HepG2 (cell line): ENCODE measurements around the gene PEMT. TPM values are rescaled to one million over a fixed set of nuclear protein-coding genes. Genes with fewer than 3 reads are reported as not detected.

ENCODE experiments used
- ATAC-seq: fragments of 200-7000 bp; cut with Tn5 transposase; 3 replicates; pipeline ENCODE4 v1.9.1; 2020; ENCODE audit warnings: mild to moderate bottlenecking, moderate library complexity
- BruUV-seq: library from RNA; stranded (reverse); fragments of 400-500 nt; replicated peaks from 2 replicates; lab custom pipeline; 2021; lab: Mats Ljungman, UMichigan
- CTCF ChIA-PET: fragments of 300-600 bp; formaldehyde crosslinking; extraction: SDS; loops from one replicate; lab custom pipeline; 2021; ENCODE audit warnings: low total read pairs, inconsistent platforms, low intra/inter-chr PET ratio; lab: Yijun Ruan, JAX
- POLR2A ChIA-PET: fragments of 350-600 bp; sonication (Branson Sonifier 250); formaldehyde crosslinking; loops from one replicate; lab custom pipeline; 2020; ENCODE audit warnings: antibody characterized with exemption, inconsistent platforms; lab: Yijun Ruan, JAX
- DNase-seq: peaks from one replicate; pipeline ENCODE4 v3.0.0-alpha.2; 2015; ENCODE audit warnings: low spot score
- FAIRE-seq: peaks from 3 replicates; lab custom pipeline; 2011; peaks lifted over from hg19 to GRCh38; lab: Jason Lieb, UNC
- H2AFZ ChIP-seq: one replicate; pipeline ENCODE4 v1.6.1; 2011; ENCODE audit warnings: low read length, inconsistent platforms
- H3K27ac ChIP-seq: fragments of 300-600 bp; 3 replicates; pipeline ENCODE4 v1.8.0; 2011; ENCODE audit warnings: mixed run types, mild to moderate bottlenecking, mixed read lengths, low read length, inconsistent platforms; ENCODE audit not compliant: insufficient read depth; ENCODE audit errors: extremely low read length
- H3K27me3 ChIP-seq, 2 experiments: fragments of 200-600 bp in 1 of 2; 2 replicates in 1 of 2; 3 replicates in 1 of 2; pipeline versions ENCODE4 v1.6.0 to v1.8.0; 2011; ENCODE audit warnings: low read length in 2 of 2, mild to moderate bottlenecking in 2 of 2, moderate library complexity in 2 of 2, inconsistent platforms in 1 of 2; ENCODE audit not compliant: insufficient read depth in 2 of 2, control insufficient read depth in 1 of 2
- H3K36me3 ChIP-seq, 2 experiments: fragments of 200-600 bp in 1 of 2; replicated peaks in 1 of 2; 2 replicates in 1 of 2; 3 replicates in 1 of 2; pipeline versions ENCODE4 v1.5.1 to v1.8.0; 2011; ENCODE audit warnings: low read length in 2 of 2, inconsistent platforms in 1 of 2; ENCODE audit not compliant: insufficient read depth in 2 of 2, control insufficient read depth in 1 of 2
- H3K4me1 ChIP-seq: 2 replicates; pipeline ENCODE4 v1.5.1; 2012; ENCODE audit warnings: low read length, inconsistent platforms; ENCODE audit not compliant: insufficient read depth
- H3K4me2 ChIP-seq: 2 replicates; pipeline ENCODE4 v1.6.0; 2011; ENCODE audit warnings: low read depth, low read length, inconsistent platforms
- H3K4me3 ChIP-seq, 3 experiments: fragments of 200-600 bp in 1 of 3; sonication (generic), shearing (Covaris generic) in 1 of 3; replicated peaks in 1 of 3; 2 replicates each; pipeline ENCODE4 v1.5.1; 2011 to 2016; ENCODE audit warnings: low read length in 3 of 3, inconsistent platforms in 2 of 3, low read depth in 2 of 3, mild to moderate bottlenecking in 2 of 3, control low read depth in 1 of 3, mixed read lengths in 1 of 3; ENCODE audit not compliant: insufficient read depth in 1 of 3
- H3K79me2 ChIP-seq: one replicate; pipeline ENCODE4 v1.6.1; 2011; ENCODE audit warnings: low read length, inconsistent platforms; ENCODE audit not compliant: insufficient read depth
- H3K9ac ChIP-seq: 2 replicates; pipeline ENCODE4 v1.6.0; 2011; ENCODE audit warnings: mild to moderate bottlenecking, low read depth, low read length, inconsistent platforms; ENCODE audit not compliant: insufficient read depth
- H3K9me3 ChIP-seq: 2 replicates; pipeline ENCODE4 v1.5.1; 2012; ENCODE audit warnings: mild to moderate bottlenecking, low read length
- H4K20me1 ChIP-seq: 2 replicates; pipeline ENCODE4 v1.6.0; 2011; ENCODE audit warnings: inconsistent platforms, mild to moderate bottlenecking, low read length, moderate library complexity; ENCODE audit not compliant: insufficient read depth
- ARNT2 ChIP-seq: sonication (generic); formaldehyde crosslinking; IDR thresholded peaks from 2 replicates; pipeline ENCODE4 v1.8.0; 2022; ENCODE audit warnings: mild to moderate bottlenecking, low read depth, missing genetic modification reagents, moderate library complexity
- CREM ChIP-seq, 2 experiments: sonication (generic) in 1 of 2; formaldehyde crosslinking in 1 of 2; IDR thresholded peaks; 2 replicates each; pipeline versions ENCODE4 v1.4.0 to v1.6.1; 2016 to 2020; ENCODE audit warnings: antibody characterized with exemption in 1 of 2, mild to moderate bottlenecking in 1 of 2, missing genetic modification reagents in 1 of 2
- EED ChIP-seq: sonication (generic); formaldehyde crosslinking; IDR thresholded peaks from 2 replicates; pipeline ENCODE4 v1.5.0; 2020; ENCODE audit warnings: mild to moderate bottlenecking, missing genetic modification reagents
- ETV6 ChIP-seq: sonication (generic); formaldehyde crosslinking; conservative IDR thresholded peaks from 2 replicates; pipeline ENCODE4 v1.4.0; 2020; ENCODE audit warnings: missing genetic modification reagents
- FOXA1 ChIP-seq, 2 experiments: fragments of 450-650 bp in 1 of 2; sonication (generic) in 1 of 2; formaldehyde crosslinking in 1 of 2; IDR thresholded peaks; 2 replicates each; pipeline versions ENCODE4 v1.4.0 to v1.6.1; 2016 to 2020; ENCODE audit warnings: missing genetic modification reagents in 1 of 2
- FOXJ3 ChIP-seq: sonication (generic); formaldehyde crosslinking; IDR thresholded peaks from 2 replicates; pipeline ENCODE4 v1.4.0; 2020; ENCODE audit warnings: missing genetic modification reagents, mild to moderate bottlenecking, borderline replicate concordance
- GATAD2A ChIP-seq: IDR thresholded peaks from 2 replicates; pipeline ENCODE4 v1.6.1; 2016
- KLF11 ChIP-seq: IDR thresholded peaks from 2 replicates; pipeline ENCODE4 v1.6.1; 2016; ENCODE audit warnings: missing compliant biosample characterization
- NCOA5 ChIP-seq: sonication (generic); formaldehyde crosslinking; IDR thresholded peaks from 2 replicates; pipeline ENCODE4 v1.4.0; 2020; ENCODE audit warnings: missing genetic modification reagents
- PPARG ChIP-seq: conservative IDR thresholded peaks from 2 replicates; pipeline ENCODE4 v1.6.1; 2016; ENCODE audit warnings: missing biosample characterization, missing genetic modification reagents
- SOX6 ChIP-seq, 2 experiments: fragments of 450-650 bp in 1 of 2; sonication (generic) in 1 of 2; formaldehyde crosslinking in 1 of 2; IDR thresholded peaks; 2 replicates each; pipeline versions ENCODE4 v1.4.0 to v1.6.1; 2017 to 2020; ENCODE audit warnings: antibody characterized with exemption in 1 of 2, mild to moderate bottlenecking in 1 of 2, missing genetic modification reagents in 1 of 2
- XRCC5 ChIP-seq: fragments of 200-400 bp; formaldehyde crosslinking; optimal IDR thresholded peaks from 2 replicates; pipeline ENCODE3; 2017; ENCODE audit warnings: mild to moderate bottlenecking, low read length
- ZFP36L2 ChIP-seq: sonication (generic); formaldehyde crosslinking; IDR thresholded peaks from 2 replicates; pipeline ENCODE4 v1.4.0; 2020; ENCODE audit warnings: missing genetic modification reagents
- ZFP90 ChIP-seq: sonication (generic); formaldehyde crosslinking; IDR thresholded peaks from 2 replicates; pipeline ENCODE4 v1.8.0; 2022; ENCODE audit warnings: missing genetic modification reagents, mild to moderate bottlenecking, inconsistent platforms, borderline replicate concordance
- ZNF33B ChIP-seq: sonication (generic); formaldehyde crosslinking; IDR thresholded peaks from 2 replicates; pipeline ENCODE4 v1.5.1; 2020; ENCODE audit warnings: mild to moderate bottlenecking, missing genetic modification reagents
- WGBS: methylation state at CpG from one replicate; pipeline ENCODE4 v1.1.6; 2017; ENCODE audit warnings: low lambda C conversion rate; 5-methylcytosine and 5-hydroxymethylcytosine counted together
- in situ Hi-C: cut with HindIII; loops from 2 replicates; pipeline ENCODE4 v1.10.0; 2017; ENCODE audit warnings: low pct_unique_long_range_greater_than_20kb; ENCODE audit not compliant: extremely low pct_ligation_motif_present
- intact Hi-C: fragments of 100-400 bp; cut with micrococcal nuclease; formaldehyde crosslinking; loops from one replicate; pipeline ENCODE4 v1.10.0; 2022; ENCODE audit not compliant: unreplicated experiment
- polyA plus RNA-seq, 8 experiments: library from polyadenylated mRNA; depleted of rRNA in 3 of 8; stranded (reverse) in 7 of 8; unstranded in 1 of 8; fragments of >200 nt; fragmentation: Illumina TruSeq in 4 of 8; extraction: Trizol in 4 of 8; gene quantifications; 2 replicates each; pipeline versions ENCODE4 v1.2.1 to v1.2.3, GENCODE V29; 2011 to 2016; ENCODE audit warnings: low read depth in 4 of 8, missing spikeins in 1 of 8, mixed read lengths in 1 of 8; ENCODE audit not compliant: insufficient read depth in 1 of 8
- total RNA-seq, 5 experiments: library from RNA; depleted of rRNA; stranded (reverse); fragments of >200 nt; fragmentation: Illumina TruSeq; extraction: Trizol; gene quantifications; 2 replicates each; pipeline ENCODE4 v1.2.3, GENCODE V29; 2016; ENCODE audit warnings: low read depth in 1 of 5
- TF ChIP-seq, protein P1 (sequence below), 2 experiments: sonication (generic) in 1 of 2; formaldehyde crosslinking in 1 of 2; IDR thresholded peaks; 2 replicates each; pipeline versions ENCODE4 v1.4.0 to v1.6.1; 2016 to 2020; ENCODE audit warnings: borderline replicate concordance in 1 of 2, low read depth in 1 of 2, mild to moderate bottlenecking in 1 of 2, missing genetic modification reagents in 1 of 2
- TF ChIP-seq, protein P2 (sequence below): IDR thresholded peaks from 2 replicates; pipeline ENCODE4 v1.6.1; 2016

PEMT gene
- total and polyA plus RNA-seq, 2 of the 13 experiments (the other 11 are each of a cell fraction or from before 2014, with no cell fraction given) = 31.7 to 43.6 TPM

DNA sequence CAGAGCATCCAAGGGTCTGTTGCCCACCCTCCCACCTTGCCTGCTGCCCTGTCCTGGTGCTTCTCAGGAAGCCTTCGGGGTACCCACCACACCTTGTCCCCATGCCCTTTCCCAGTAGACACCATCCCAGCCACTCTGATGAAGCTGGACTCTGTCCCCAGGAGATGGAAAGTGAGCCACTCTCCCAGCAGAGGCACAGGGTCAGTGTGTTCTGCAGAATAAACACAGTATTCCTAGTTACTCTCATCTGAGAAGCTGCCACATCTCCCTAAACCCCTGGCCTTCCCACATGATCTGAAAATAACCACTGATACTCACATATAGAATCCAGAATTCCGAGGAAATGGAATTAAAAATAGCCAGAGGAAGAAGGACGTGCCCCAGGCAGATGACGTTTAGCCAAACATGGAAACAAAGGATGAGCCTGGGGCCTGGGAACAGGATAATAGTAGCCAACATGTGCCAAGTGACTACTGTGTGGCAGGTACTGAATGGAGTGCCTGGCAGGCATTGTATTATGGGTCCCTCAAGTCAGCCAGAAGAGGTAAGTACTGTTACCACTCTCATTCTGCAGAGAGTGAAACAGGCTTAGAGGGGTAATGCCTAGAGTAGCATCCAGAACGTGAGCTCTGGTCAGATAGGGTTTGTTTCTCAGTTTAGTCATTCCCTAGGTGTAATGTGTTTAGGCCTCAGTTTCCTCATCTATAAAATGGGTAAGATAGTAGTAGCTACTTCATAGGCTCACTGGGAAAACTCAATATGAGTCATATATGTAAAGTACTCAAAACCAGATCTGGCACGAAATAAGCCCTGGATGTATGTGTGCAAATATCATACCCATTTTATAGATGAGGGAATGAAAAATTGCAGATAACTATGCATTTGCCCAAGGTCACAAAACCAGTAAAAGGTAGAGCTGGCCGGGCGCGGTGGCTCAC is 20.8 kb upstream of the PEMT start:
- DNase-seq = no peak
- no peaks in the 10 kb centered on the region for H3K9me3 ChIP-seq
- H3K27ac ChIP-seq = no peak overlapping the region
- H3K4me3 ChIP-seq = no peak overlapping the region
- CTCF ChIA-PET = interaction anchor here (3.0 kb wide), 1 partner anchor 257 kb away, joined by 19 read pairs; no protein-coding TSS in a partner anchor
- POLR2A ChIA-PET = no interaction called here
- no peaks in the 10 kb centered on the region for H3K79me2 ChIP-seq
- no peaks in the 10 kb centered on the region for H4K20me1 ChIP-seq
- peaks cover 18% of the 10 kb centered on the region for H3K4me1 ChIP-seq
- H2AFZ ChIP-seq = no peak overlapping the region
- intact Hi-C loops (loop anchor here (2.0 kb wide), 1 partner anchor 116 kb away; the partner anchor contains the start of gene RASD1), in situ Hi-C loops (no loop called here)
- WGBS = 3% methylated on average over 5 of the region's 9 CpGs
- no peak overlapping the region for H3K4me2 ChIP-seq
- no peaks in the 10 kb centered on the region for H3K36me3 ChIP-seq
- ATAC-seq = peak; percentile 64
- FAIRE-seq = no peak
- H3K9ac ChIP-seq = no peak overlapping the region
- H3K27me3 ChIP-seq = no peaks in the 10 kb centered on the region
- BruUV-seq = no TSS peak
- no peak for TF ChIP-seq XRCC5
- TF ChIP-seq PPARG (CRISPR knock-in tag) = no peak
- TF ChIP-seq ZFP36L2 (CRISPR knock-in tag) = no peak
- TF ChIP-seq, protein P1, sequence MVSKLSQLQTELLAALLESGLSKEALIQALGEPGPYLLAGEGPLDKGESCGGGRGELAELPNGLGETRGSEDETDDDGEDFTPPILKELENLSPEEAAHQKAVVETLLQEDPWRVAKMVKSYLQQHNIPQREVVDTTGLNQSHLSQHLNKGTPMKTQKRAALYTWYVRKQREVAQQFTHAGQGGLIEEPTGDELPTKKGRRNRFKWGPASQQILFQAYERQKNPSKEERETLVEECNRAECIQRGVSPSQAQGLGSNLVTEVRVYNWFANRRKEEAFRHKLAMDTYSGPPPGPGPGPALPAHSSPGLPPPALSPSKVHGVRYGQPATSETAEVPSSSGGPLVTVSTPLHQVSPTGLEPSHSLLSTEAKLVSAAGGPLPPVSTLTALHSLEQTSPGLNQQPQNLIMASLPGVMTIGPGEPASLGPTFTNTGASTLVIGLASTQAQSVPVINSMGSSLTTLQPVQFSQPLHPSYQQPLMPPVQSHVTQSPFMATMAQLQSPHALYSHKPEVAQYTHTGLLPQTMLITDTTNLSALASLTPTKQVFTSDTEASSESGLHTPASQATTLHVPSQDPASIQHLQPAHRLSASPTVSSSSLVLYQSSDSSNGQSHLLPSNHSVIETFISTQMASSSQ (IDR thresholded peaks at IDR 0.05; ENCODE audit: low read depth) = no peak
- TF ChIP-seq, protein P1 (CRISPR knock-in tag; IDR thresholded peaks at IDR 0.05; ENCODE audit: borderline replicate concordance) = no peak
- no peak for TF ChIP-seq ZFP90 (CRISPR knock-in tag)
- no peak for TF ChIP-seq ZNF33B (CRISPR knock-in tag)
- TF ChIP-seq CREM (IDR thresholded peaks at IDR 0.05) = no peak
- TF ChIP-seq CREM (CRISPR knock-in tag; IDR thresholded peaks at IDR 0.05) = no peak
- TF ChIP-seq KLF11 (CRISPR knock-in tag) = no peak
- TF ChIP-seq ETV6 (CRISPR knock-in tag) = no peak
- no peak for TF ChIP-seq FOXA1 (IDR thresholded peaks at IDR 0.05)
- TF ChIP-seq FOXA1 (CRISPR knock-in tag; IDR thresholded peaks at IDR 0.05) = no peak
- 0 out of 2 replicates have a peak, but pooled peaks have one; percentile 20 for TF ChIP-seq GATAD2A (CRISPR knock-in tag)
- TF ChIP-seq FOXJ3 = no peak
- TF ChIP-seq, protein P2, sequence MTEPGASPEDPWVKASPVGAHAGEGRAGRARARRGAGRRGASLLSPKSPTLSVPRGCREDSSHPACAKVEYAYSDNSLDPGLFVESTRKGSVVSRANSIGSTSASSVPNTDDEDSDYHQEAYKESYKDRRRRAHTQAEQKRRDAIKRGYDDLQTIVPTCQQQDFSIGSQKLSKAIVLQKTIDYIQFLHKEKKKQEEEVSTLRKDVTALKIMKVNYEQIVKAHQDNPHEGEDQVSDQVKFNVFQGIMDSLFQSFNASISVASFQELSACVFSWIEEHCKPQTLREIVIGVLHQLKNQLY (CRISPR knock-in tag) = no peak
- TF ChIP-seq EED (CRISPR knock-in tag) = no peak
- no peak for TF ChIP-seq NCOA5 (CRISPR knock-in tag)
- TF ChIP-seq ARNT2 = no peak
- TF ChIP-seq SOX6 (IDR thresholded peaks at IDR 0.05) = no peak
- no peak for TF ChIP-seq SOX6 (CRISPR knock-in tag; IDR thresholded peaks at IDR 0.05)
